Measurements from ENCODE around the gene WIPI1.

Gene WIPI1

DNA sequence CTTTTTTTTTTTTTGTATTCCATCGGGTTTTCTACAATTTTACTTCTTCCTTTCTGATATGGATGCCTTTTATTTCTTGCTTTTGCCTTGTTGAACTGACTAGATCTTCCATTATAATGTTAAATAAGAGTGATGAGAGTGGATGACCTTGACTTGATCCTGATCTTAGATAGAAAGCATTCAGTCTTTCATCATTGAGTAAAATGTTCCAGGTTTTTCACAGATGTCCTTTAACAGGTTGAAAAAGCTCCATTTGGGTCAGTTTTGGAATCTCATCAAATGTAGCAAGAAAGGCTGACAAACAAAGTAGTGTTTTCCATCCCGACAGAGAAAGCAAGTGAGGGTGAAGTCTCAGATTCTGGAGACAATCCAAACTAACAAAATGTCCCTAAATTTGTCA lies 27.2 kb upstream of the WIPI1 start:
- Histone ChIP-seq H2AK5ac (ENCODE audit: low read length) (no peak overlapping the region), H2BK120ac (ENCODE audit: low read depth, low read length) (no peak overlapping the region), H3K4me3 (ENCODE audit: low read length) (no peak overlapping the region), H3K4ac (ENCODE audit: low read depth, low read length) (no peak overlapping the region), H2BK5ac (ENCODE audit: low read length) (no peak overlapping the region), H4K5ac (ENCODE audit: low read length) (no peak overlapping the region), H2BK15ac (replicated peaks; ENCODE audit: low read depth) (no peak overlapping the region), H3K9ac (ENCODE audit: low read length) (no peak overlapping the region), H3K79me1 (ENCODE audit: low read length) (no peaks in the 10 kb centered on the region), H3K56ac (ENCODE audit: low read length) (no peak overlapping the region), H3K79me2 (ENCODE audit: control insufficient read depth, insufficient read depth, low read length) (no peaks in the 10 kb centered on the region), H3K18ac (ENCODE audit: low read length) (no peak overlapping the region), H3K4me1 (ENCODE audit: control insufficient read depth, low read depth, low read length) (no peaks in the 10 kb centered on the region), H3K27me3 (ENCODE audit: insufficient read depth, low read length, poor library complexity) (no peaks in the 10 kb centered on the region), H4K8ac (ENCODE audit: low read depth, low read length) (no peak overlapping the region), H3K36me3 (ENCODE audit: control insufficient read depth, insufficient read depth, low read length) (no peaks in the 10 kb centered on the region), H3K23ac (ENCODE audit: low read length) (no peak overlapping the region), H3K4me2 (ENCODE audit: low read length) (no peak overlapping the region), H3K27ac (ENCODE audit: low read depth, low read length) (no peak overlapping the region)
- WGBS (ENCODE audit: extremely low coverage, insufficient coverage, low lambda C conversion rate) = no CpG with 5 or more reads among the region's 2 CpGs
- no peak for DNase-seq

DNA sequence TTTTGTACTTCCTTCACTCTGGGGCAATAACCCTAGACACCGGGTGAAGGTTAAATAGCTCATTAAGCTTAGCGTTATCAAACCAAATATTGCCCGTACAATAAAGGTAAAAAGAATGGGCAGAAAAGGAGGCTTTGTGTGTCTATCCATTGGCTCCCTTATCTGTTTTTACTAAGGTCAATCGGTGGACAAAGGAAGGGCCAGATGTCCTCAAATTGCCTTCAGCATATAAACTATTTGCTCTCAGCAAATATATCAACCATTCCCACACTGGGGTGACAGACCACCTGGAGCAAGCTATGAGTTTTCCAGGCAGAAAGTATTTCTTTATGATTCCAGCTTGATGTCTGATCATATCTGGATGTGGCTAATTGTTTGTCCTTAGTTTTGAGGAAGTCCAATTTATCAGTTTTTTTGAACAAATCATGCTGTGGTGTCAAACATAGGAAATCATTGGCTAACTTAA lies 25.3 kb upstream of the WIPI1 start:
- H2BK5ac ChIP-seq (ENCODE audit: low read length) = no peak overlapping the region
- no peak overlapping the region for H2BK15ac ChIP-seq (replicated peaks; ENCODE audit: low read depth)

DNA sequence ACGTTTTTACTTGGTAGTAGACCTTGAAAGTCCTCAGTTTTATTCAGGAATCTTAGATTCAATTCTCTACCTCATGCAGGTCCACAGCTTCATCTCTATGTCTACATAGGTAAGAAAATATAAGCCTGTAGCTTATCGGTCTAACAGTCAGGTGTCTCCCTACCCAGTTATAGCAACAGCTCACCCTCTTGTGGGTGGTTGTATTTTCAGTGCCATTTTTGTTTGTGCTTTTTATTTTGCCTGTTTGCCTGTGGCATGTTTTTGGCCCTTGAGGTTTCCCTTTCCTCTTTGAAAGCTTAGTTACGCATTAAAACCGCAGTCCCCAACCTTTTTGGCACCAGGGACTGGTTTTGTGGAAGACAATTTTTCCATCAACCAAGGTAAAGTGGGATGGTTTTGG lies 23.6 kb upstream of the WIPI1 start:
- Histone ChIP-seq H2BK15ac (replicated peaks; ENCODE audit: low read depth) (no peak overlapping the region), H3K79me2 (ENCODE audit: control insufficient read depth, insufficient read depth, low read length) (no peaks in the 10 kb centered on the region), H2BK120ac (ENCODE audit: low read depth, low read length) (no peak overlapping the region), H3K27ac (ENCODE audit: low read depth, low read length) (no peak overlapping the region), H3K27me3 (ENCODE audit: insufficient read depth, low read length, poor library complexity) (no peaks in the 10 kb centered on the region), H3K18ac (ENCODE audit: low read length) (no peak overlapping the region), H3K4me2 (ENCODE audit: low read length) (no peak overlapping the region), H3K4ac (ENCODE audit: low read depth, low read length) (no peak overlapping the region), H3K79me1 (ENCODE audit: low read length) (no peaks in the 10 kb centered on the region), H3K9ac (ENCODE audit: low read length) (no peak overlapping the region), H3K23ac (ENCODE audit: low read length) (no peak overlapping the region), H3K4me1 (ENCODE audit: control insufficient read depth, low read depth, low read length) (no peaks in the 10 kb centered on the region), H2BK5ac (ENCODE audit: low read length) (no peak overlapping the region), H3K4me3 (ENCODE audit: low read length) (no peak overlapping the region), H3K56ac (ENCODE audit: low read length) (no peak overlapping the region), H4K8ac (ENCODE audit: low read depth, low read length) (no peak overlapping the region), H4K5ac (ENCODE audit: low read length) (no peak overlapping the region), H2AK5ac (ENCODE audit: low read length) (no peak overlapping the region), H3K36me3 (ENCODE audit: control insufficient read depth, insufficient read depth, low read length) (no peaks in the 10 kb centered on the region)
- no peak for DNase-seq
- no CpG with 5 or more reads among the region's 4 CpGs for WGBS (ENCODE audit: extremely low coverage, insufficient coverage, low lambda C conversion rate)

More for the DNA sequence above, 25.3 kb upstream of the WIPI1 start:
- Histone ChIP-seq H3K79me1 (ENCODE audit: low read length) (no peaks in the 10 kb centered on the region), H3K23ac (ENCODE audit: low read length) (no peak overlapping the region), H3K36me3 (ENCODE audit: control insufficient read depth, insufficient read depth, low read length) (no peaks in the 10 kb centered on the region), H3K9ac (ENCODE audit: low read length) (no peak overlapping the region), H2BK120ac (ENCODE audit: low read depth, low read length) (no peak overlapping the region), H4K5ac (ENCODE audit: low read length) (no peak overlapping the region), H3K27me3 (ENCODE audit: insufficient read depth, low read length, poor library complexity) (no peaks in the 10 kb centered on the region), H3K4me2 (ENCODE audit: low read length) (no peak overlapping the region), H3K4me3 (ENCODE audit: low read length) (no peak overlapping the region), H4K8ac (ENCODE audit: low read depth, low read length) (no peak overlapping the region), H2AK5ac (ENCODE audit: low read length) (no peak overlapping the region), H3K4me1 (ENCODE audit: control insufficient read depth, low read depth, low read length) (no peaks in the 10 kb centered on the region), H3K27ac (ENCODE audit: low read depth, low read length) (no peak overlapping the region), H3K18ac (ENCODE audit: low read length) (no peak overlapping the region), H3K56ac (ENCODE audit: low read length) (no peak overlapping the region), H3K79me2 (ENCODE audit: control insufficient read depth, insufficient read depth, low read length) (no peaks in the 10 kb centered on the region), H3K4ac (ENCODE audit: low read depth, low read length) (no peak overlapping the region)
- WGBS (ENCODE audit: extremely low coverage, insufficient coverage, low lambda C conversion rate) = no CpG with 5 or more reads among the region's 4 CpGs
- DNase-seq = no peak

DNA sequence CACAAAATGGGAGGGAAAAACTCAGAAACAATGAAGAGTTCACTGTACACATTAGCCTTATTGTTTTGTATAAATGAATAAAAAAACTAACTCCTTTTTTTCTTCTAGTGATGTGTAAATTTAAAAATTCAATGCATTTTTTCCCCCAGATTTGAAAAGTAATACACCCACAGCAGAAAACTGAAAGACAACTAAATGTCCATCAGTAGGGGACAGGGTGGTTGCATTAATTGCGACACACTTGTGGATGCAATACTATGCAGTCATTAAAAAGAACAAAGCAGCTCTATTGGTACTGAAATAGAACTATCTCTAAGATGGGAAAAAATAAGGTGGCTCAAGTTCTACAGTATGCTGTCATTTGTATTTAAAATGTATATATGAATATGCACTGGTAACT lies 13.7 kb upstream of the WIPI1 start:
- H3K27ac ChIP-seq (ENCODE audit: low read depth, low read length) = no peak overlapping the region
- H2AK5ac ChIP-seq (ENCODE audit: low read length) = no peak overlapping the region
- no peak overlapping the region for H2BK5ac ChIP-seq (ENCODE audit: low read length)
- H3K4me3 ChIP-seq (ENCODE audit: low read length) = no peak overlapping the region
- H3K4me1 ChIP-seq (ENCODE audit: control insufficient read depth, low read depth, low read length) = no peaks in the 10 kb centered on the region
- H2BK15ac ChIP-seq (replicated peaks; ENCODE audit: low read depth) = no peak overlapping the region
- H4K8ac ChIP-seq (ENCODE audit: low read depth, low read length) = no peak overlapping the region
- H3K9ac ChIP-seq (ENCODE audit: low read length) = no peak overlapping the region
- H3K18ac ChIP-seq (ENCODE audit: low read length) = no peak overlapping the region
- WGBS (ENCODE audit: extremely low coverage, insufficient coverage, low lambda C conversion rate) = no CpG with 5 or more reads among the region's 1 CpG
- no peak for DNase-seq
- H3K4me2 ChIP-seq (ENCODE audit: low read length) = no peak overlapping the region
- H3K56ac ChIP-seq (ENCODE audit: low read length) = no peak overlapping the region
- no peak overlapping the region for H4K5ac ChIP-seq (ENCODE audit: low read length)
- no peaks in the 10 kb centered on the region for H3K36me3 ChIP-seq (ENCODE audit: control insufficient read depth, insufficient read depth, low read length)
- H3K23ac ChIP-seq (ENCODE audit: low read length) = no peak overlapping the region
- no peak overlapping the region for H2BK120ac ChIP-seq (ENCODE audit: low read depth, low read length)
- no peaks in the 10 kb centered on the region for H3K79me2 ChIP-seq (ENCODE audit: control insufficient read depth, insufficient read depth, low read length)
- no peaks in the 10 kb centered on the region for H3K79me1 ChIP-seq (ENCODE audit: low read length)
- no peak overlapping the region for H3K4ac ChIP-seq (ENCODE audit: low read depth, low read length)
- H3K27me3 ChIP-seq (ENCODE audit: insufficient read depth, low read length, poor library complexity) = no peaks in the 10 kb centered on the region

DNA sequence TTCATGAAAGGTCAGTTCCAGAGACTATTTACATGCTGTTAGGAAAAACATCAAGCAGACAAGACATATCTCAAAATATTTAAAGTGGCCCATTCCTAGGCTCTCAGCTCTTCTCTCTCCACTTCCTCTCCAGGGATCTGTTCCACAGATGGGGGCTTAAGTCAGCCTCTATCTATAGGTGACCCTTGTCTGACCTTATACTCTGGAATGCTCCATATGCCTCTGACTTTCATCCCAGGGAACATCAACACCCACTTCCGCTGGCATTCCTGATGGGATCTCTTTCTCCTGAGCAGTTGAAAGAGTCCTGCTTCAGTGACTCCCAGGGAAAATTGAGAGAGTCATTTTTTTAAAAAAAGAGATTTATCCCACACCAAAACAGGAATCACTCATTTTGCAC lies 11.5 kb upstream of the WIPI1 start:
- DNase-seq = peak; percentile 55
- no CpG with 5 or more reads among the region's 1 CpG for WGBS (ENCODE audit: extremely low coverage, insufficient coverage, low lambda C conversion rate)
- H3K27ac ChIP-seq (ENCODE audit: low read depth, low read length) = no peak overlapping the region

DNA sequence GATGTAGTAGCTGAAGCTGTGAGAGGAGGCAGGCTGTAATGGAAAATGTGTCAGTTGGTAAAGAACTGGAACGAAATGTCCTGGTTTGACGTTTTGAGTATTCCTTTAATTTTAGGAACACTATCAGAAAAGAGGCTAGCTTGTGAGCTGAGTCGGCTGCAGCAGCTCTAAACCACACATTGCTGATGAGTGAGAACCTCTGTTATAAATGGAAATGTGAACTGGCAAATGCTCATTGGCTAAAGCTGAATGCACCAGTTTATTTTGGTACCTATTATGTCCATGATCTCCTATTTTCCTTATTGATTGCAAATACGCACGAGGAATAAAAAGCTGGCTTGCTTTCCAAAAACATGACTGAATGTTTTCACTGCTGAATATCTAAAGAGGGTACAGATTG lies 11.0 kb upstream of the WIPI1 start:
- Histone ChIP-seq H3K18ac (ENCODE audit: low read length) (no peak overlapping the region), H2BK5ac (ENCODE audit: low read length) (no peak overlapping the region), H4K8ac (ENCODE audit: low read depth, low read length) (no peak overlapping the region), H3K79me1 (ENCODE audit: low read length) (no peaks in the 10 kb centered on the region), H2BK120ac (ENCODE audit: low read depth, low read length) (no peak overlapping the region), H3K4ac (ENCODE audit: low read depth, low read length) (no peak overlapping the region), H3K23ac (ENCODE audit: low read length) (no peak overlapping the region), H3K56ac (ENCODE audit: low read length) (no peak overlapping the region), H3K4me1 (ENCODE audit: control insufficient read depth, low read depth, low read length) (no peaks in the 10 kb centered on the region), H2AK5ac (ENCODE audit: low read length) (no peak overlapping the region), H3K27ac (ENCODE audit: low read depth, low read length) (no peak overlapping the region), H3K79me2 (ENCODE audit: control insufficient read depth, insufficient read depth, low read length) (no peaks in the 10 kb centered on the region), H2BK15ac (replicated peaks; ENCODE audit: low read depth) (no peak overlapping the region), H3K4me3 (ENCODE audit: low read length) (no peak overlapping the region), H3K36me3 (ENCODE audit: control insufficient read depth, insufficient read depth, low read length) (no peaks in the 10 kb centered on the region), H4K5ac (ENCODE audit: low read length) (no peak overlapping the region), H3K4me2 (ENCODE audit: low read length) (no peak overlapping the region), H3K27me3 (ENCODE audit: insufficient read depth, low read length, poor library complexity) (no peaks in the 10 kb centered on the region), H3K9ac (ENCODE audit: low read length) (no peak overlapping the region)
- no peak for DNase-seq
- WGBS (ENCODE audit: extremely low coverage, insufficient coverage, low lambda C conversion rate) = no CpG with 5 or more reads among the region's 5 CpGs

More for the DNA sequence above, 11.5 kb upstream of the WIPI1 start:
- Histone ChIP-seq H3K4me3 (ENCODE audit: low read length) (no peak overlapping the region), H4K5ac (ENCODE audit: low read length) (no peak overlapping the region), H2AK5ac (ENCODE audit: low read length) (no peak overlapping the region), H2BK5ac (ENCODE audit: low read length) (no peak overlapping the region), H2BK120ac (ENCODE audit: low read depth, low read length) (no peak overlapping the region), H4K8ac (ENCODE audit: low read depth, low read length) (no peak overlapping the region), H3K36me3 (ENCODE audit: control insufficient read depth, insufficient read depth, low read length) (no peaks in the 10 kb centered on the region), H3K79me2 (ENCODE audit: control insufficient read depth, insufficient read depth, low read length) (no peaks in the 10 kb centered on the region), H3K4me2 (ENCODE audit: low read length) (no peak overlapping the region), H3K27me3 (ENCODE audit: insufficient read depth, low read length, poor library complexity) (no peaks in the 10 kb centered on the region), H2BK15ac (replicated peaks; ENCODE audit: low read depth) (no peak overlapping the region), H3K56ac (ENCODE audit: low read length) (no peak overlapping the region), H3K18ac (ENCODE audit: low read length) (no peak overlapping the region), H3K4me1 (ENCODE audit: control insufficient read depth, low read depth, low read length) (no peaks in the 10 kb centered on the region), H3K79me1 (ENCODE audit: low read length) (no peaks in the 10 kb centered on the region), H3K23ac (ENCODE audit: low read length) (no peak overlapping the region), H3K9ac (ENCODE audit: low read length) (no peak overlapping the region), H3K4ac (ENCODE audit: low read depth, low read length) (no peak overlapping the region)
